ENCODE data around the gene ATG13.
"Not testable (repeated sequence)": the region's sequence is repeated elsewhere in the genome, so short reads cannot be mapped to it uniquely, and the experiment has no call there.

ATG13 gene

GRCh38 chr11:46617134-46617971 is at the start of gene ATG13, which contains the start of gene HARBI1:
TSS of gene ATG13 (plus strand) at chr11:46617553. CDS start at chr11:46644292, 26,739 bp downstream.
TSS of gene HARBI1 (minus strand) at chr11:46617227. CDS start at chr11:46616237, 990 bp downstream.
- DNase-seq (ENCODE audit: low read depth) = peak; percentile 71

- DNase-seq (ENCODE audit: low read depth) = no peak
Measured at GRCh38 chr11:46570790-46571398, 46.5 kb upstream of the ATG13 start.

GRCh38 chr11:46574656-46575055 is 42.7 kb upstream of the ATG13 start:
- DNase-seq (ENCODE audit: low read depth) = no peak

GRCh38 chr11:46577058-46577457 is 40.3 kb upstream of the ATG13 start:
- no peak for DNase-seq (ENCODE audit: low read depth)

- no peak for DNase-seq (ENCODE audit: low read depth)
Measured at GRCh38 chr11:46582588-46582987, 34.8 kb upstream of the ATG13 start.

- DNase-seq (ENCODE audit: low read depth) = not testable (repeated sequence)
Measured at GRCh38 chr11:46583513-46583912, 33.8 kb upstream of the ATG13 start.

- no peak for DNase-seq (ENCODE audit: low read depth)
Measured at GRCh38 chr11:46588131-46588530, 29.2 kb upstream of the ATG13 start.

- no peak for DNase-seq (ENCODE audit: low read depth)
Measured at GRCh38 chr11:46588915-46589314, 28.4 kb upstream of the ATG13 start.

GRCh38 chr11:46590740-46591605 is 26.4 kb upstream of the ATG13 start:
- DNase-seq (ENCODE audit: low read depth) = no peak

GRCh38 chr11:46593550-46594373 is 23.6 kb upstream of the ATG13 start, which contains the start of gene AMBRA1:
TSS of gene AMBRA1 (minus strand) at chr11:46594023. CDS start at chr11:46548380, 45,643 bp downstream.
- DNase-seq (ENCODE audit: low read depth) = peak; percentile 86

GRCh38 chr11:46594374-46594700 is 23.0 kb upstream of the ATG13 start:
- DNase-seq (ENCODE audit: low read depth) = no peak

GRCh38 chr11:46594785-46595184 is 22.6 kb upstream of the ATG13 start:
- DNase-seq (ENCODE audit: low read depth) = no peak

GRCh38 chr11:46597155-46597554 is 20.2 kb upstream of the ATG13 start:
- no peak for DNase-seq (ENCODE audit: low read depth)

GRCh38 chr11:46597609-46598219 is 19.6 kb upstream of the ATG13 start:
- no peak for DNase-seq (ENCODE audit: low read depth)

GRCh38 chr11:46599340-46600193 is 17.8 kb upstream of the ATG13 start:
- DNase-seq (ENCODE audit: low read depth) = no peak

- no peak for DNase-seq (ENCODE audit: low read depth)
Measured at GRCh38 chr11:46600194-46600960, 17.0 kb upstream of the ATG13 start.

- DNase-seq (ENCODE audit: low read depth) = no peak
Measured at GRCh38 chr11:46601129-46601528, 16.2 kb upstream of the ATG13 start.

- no peak for DNase-seq (ENCODE audit: low read depth)
Measured at GRCh38 chr11:46603704-46604308, 13.5 kb upstream of the ATG13 start.

GRCh38 chr11:46604796-46605195 is 12.6 kb upstream of the ATG13 start:
- no peak for DNase-seq (ENCODE audit: low read depth)
